ENCODE data around the gene RAB40C.
A peak's percentile ranks its signal among the peaks of the same experiment; 100 is the strongest.

Gene RAB40C

DNA sequence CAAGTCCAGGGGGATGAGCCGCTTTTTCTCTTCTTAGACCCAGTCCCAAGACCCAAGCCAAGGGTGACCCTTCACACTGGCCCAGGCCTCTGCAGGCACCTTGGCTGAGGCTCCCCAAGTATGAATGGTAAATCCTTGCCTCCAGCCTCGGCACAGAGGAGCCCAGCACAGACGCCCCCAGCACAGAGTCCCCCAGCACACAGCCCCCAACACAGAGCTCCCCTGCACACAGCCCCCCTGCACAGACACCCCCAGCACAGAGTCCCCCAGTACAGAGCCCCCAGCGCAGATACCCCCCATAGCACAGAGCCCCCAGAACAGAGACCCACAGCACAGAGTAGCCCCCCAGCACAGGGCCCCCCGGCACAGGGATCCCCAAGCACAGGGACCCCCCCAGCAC lies 50.7 kb downstream of the RAB40C start:
- TF ChIP-seq, protein P1, sequence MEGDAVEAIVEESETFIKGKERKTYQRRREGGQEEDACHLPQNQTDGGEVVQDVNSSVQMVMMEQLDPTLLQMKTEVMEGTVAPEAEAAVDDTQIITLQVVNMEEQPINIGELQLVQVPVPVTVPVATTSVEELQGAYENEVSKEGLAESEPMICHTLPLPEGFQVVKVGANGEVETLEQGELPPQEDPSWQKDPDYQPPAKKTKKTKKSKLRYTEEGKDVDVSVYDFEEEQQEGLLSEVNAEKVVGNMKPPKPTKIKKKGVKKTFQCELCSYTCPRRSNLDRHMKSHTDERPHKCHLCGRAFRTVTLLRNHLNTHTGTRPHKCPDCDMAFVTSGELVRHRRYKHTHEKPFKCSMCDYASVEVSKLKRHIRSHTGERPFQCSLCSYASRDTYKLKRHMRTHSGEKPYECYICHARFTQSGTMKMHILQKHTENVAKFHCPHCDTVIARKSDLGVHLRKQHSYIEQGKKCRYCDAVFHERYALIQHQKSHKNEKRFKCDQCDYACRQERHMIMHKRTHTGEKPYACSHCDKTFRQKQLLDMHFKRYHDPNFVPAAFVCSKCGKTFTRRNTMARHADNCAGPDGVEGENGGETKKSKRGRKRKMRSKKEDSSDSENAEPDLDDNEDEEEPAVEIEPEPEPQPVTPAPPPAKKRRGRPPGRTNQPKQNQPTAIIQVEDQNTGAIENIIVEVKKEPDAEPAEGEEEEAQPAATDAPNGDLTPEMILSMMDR (IDR thresholded peaks at IDR 0.05; ENCODE audit: low read depth, low read length) = no peak
- peak overlapping the region in 1 of 2 donors; percentile 84 for H3K4me3 ChIP-seq (replicated peaks in 1 of 2; ENCODE audit: low read depth in 2 of 2, low read length in 2 of 2)
- no peak for DNase-seq (ENCODE audit: low read depth in 2 of 2)

DNA sequence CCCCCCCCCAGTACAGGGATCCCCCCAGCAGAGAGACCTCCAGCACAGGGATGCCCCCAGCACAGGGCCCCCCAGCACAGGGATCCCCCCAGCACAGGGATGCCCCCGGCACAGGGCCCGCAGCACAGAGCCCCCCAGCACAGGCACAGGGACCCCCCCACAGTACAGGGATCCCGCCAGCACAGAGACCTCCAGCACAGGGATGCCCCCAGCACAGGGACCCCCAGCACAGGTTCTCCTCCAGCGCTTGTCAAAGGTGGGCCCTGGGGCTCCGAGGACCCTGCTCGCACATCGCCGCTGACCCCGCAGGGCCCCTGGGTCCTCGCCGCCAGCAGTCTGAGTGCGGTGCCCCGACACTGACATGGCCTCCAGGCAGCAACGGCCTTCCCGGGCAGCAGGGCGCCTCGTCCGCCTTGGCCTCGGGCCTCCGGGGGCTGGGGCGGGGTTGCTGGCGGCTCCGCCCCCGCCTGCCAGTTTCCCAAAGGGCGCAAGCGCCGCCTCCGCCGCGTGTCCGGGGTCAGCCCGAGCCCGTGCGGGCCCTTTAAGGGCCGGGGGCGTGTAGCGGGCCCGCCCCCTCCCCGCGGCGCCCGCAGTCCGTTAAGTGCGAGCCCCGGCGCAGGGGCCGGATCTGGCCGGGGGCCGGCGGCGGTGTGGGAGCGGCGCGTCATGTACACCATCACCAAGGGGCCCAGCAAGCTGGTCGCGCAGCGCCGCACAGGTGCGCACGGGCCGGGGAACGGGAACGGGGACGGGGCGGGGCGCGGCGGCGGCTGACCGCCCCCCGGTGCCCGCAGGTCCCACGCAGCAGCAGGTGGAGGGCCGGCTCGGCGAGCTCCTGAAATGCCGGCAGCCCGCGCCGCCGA lies 51.7 kb downstream of the RAB40C start, which contains the start of gene MCRIP2:
TSS of gene MCRIP2 (plus strand) at position 503 of the 863 bp plus-strand sequence. CDS start at position 667, 164 bp downstream.
- peak; percentile 61 to 85 for DNase-seq (ENCODE audit: low read depth in 2 of 2)
- TF ChIP-seq, protein P1 (IDR thresholded peaks at IDR 0.05; ENCODE audit: low read depth, low read length) = no peak
- H3K4me3 ChIP-seq (replicated peaks in 1 of 2; ENCODE audit: low read depth in 2 of 2, low read length in 2 of 2) = peak within 1 kb of the TSS; percentile 63 to 84

DNA sequence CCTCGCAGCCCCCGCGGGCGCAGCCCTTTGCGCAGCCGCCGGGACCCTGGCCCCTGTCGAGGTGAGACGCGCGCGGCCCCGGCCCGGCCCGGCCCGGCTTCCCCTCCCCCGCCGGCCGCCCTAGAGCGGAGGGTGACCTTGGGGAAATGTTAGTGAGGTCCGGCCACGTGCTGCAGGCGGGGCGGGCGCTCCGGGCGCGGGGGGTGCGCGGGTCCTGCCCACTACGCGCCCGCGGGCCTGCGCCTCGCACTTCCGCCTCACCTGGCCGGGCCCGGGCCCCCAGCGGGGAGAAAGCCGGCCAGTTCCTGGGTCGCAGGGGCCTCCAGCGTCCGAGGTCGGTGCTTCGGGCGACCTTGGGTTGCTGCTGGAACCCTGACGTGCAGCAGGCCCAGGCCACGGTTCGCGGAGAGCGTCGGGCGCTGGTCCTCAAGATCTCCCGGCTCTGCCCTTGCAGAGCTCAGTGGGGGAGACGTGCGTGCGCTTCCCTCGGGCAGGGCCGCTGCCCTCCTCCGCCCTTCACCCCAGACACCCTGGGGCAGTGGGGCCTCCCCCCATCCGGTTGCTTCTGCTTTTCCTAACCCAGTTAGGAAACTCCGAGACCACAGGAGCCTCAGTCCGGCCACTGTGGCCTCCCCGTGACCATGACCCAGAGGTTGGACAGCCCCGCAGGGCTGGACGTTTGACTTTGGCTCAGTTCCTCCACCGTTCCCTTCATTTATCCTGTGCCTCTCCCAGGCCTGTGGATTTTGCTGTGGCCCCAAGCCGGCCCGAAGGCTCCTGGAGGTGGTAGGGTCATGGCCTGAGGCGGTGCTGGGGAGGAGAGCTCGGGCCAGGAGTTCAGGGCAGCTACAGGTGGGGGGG lies 52.6 kb downstream of the RAB40C start:
- H3K4me3 ChIP-seq (replicated peaks in 1 of 2; ENCODE audit: low read depth in 2 of 2, low read length in 2 of 2) = peak overlapping the region; percentile 55 to 63
- TF ChIP-seq, protein P1 (IDR thresholded peaks at IDR 0.05; ENCODE audit: low read depth, low read length) = no peak
- peak in 1 of 2 donors; percentile 31 for DNase-seq (ENCODE audit: low read depth in 2 of 2)

DNA sequence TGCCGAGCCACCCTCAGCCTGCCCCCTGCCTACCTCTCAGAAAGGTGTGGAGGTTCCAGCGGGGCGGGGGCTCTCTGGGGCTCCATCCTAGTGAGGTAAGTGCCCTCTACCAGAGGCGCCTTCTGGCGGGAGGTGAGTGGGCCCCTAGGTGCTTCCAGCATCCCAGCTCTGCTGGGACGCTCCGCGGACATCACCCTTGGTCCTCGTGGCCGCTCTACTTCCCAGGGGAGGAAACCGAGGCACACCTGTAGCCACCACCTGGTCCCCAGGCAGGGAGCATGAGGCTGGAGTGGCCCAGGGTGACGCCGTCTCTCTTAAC lies 53.1 kb downstream of the RAB40C start:
- TF ChIP-seq, protein P1 (IDR thresholded peaks at IDR 0.05; ENCODE audit: low read depth, low read length) = no peak
- no peak for DNase-seq (ENCODE audit: low read depth in 2 of 2)
- H3K4me3 ChIP-seq (replicated peaks in 1 of 2; ENCODE audit: low read depth in 2 of 2, low read length in 2 of 2) = peak overlapping the region; percentile 55 to 63

DNA sequence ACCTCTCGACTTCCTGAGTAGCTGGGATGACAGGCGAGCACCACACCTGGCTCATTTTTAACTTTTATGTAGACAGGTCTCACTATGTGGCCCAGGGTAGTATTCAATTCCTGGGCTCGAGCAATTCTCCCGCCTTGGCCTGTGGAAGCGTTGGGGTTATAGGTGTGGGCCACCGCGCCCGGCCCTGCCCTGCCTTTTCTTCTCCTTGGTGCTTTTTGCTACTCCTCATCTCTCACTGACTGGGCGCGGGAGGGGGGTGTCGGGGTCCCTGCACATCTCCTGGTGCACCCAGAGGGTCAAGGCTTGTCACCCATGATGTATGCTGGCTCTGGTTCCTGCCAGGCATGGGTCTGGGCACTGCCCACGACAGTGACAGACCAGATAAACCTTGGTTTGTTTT lies 54.7 kb downstream of the RAB40C start:
- H3K4me3 ChIP-seq (replicated peaks in 1 of 2; ENCODE audit: low read depth in 2 of 2, low read length in 2 of 2) = no peak overlapping the region
- no peak for DNase-seq (ENCODE audit: low read depth in 2 of 2)
- TF ChIP-seq, protein P1 (IDR thresholded peaks at IDR 0.05; ENCODE audit: low read depth, low read length) = no peak

DNA sequence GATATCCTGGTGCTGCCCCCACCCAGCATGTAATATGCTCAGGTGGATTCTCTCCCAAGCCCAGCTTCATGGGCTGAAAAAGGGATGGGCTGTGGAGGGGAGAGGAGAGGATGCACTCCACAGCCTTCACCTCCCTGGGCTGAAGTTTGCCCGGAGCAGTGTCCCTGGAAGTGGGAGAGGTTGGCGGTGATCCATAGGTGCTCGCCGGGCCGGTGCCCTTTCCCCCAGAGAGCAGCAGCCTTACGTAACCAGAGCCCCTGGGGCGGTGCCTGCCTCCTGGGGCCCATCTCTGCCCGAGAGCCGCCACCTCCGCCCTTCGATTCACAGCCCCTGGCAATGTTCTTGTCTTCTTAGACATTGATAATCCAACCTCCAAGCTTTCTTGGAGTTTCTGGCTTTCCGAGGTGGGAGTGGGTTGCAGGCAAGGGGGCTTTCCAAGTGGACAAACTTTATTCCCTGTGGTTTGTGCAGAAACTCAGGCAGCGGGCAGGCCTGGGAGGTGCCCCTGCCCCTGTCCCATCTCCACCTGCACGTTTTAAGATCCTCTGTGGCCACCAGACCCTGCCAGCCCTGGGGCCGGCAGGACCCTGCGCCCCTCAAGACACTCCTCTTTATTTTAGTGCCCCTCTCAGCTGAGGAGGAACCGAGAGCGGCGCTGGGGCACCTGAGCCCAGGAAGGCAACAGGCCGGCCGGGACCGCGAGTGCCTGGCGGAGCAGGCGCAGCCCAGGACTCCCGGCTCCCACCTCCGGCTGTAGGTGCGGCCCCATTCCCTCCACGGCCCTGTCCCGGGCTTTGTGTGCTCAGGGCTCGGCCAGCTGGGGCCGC lies 56.2 kb downstream of the RAB40C start:
- TF ChIP-seq, protein P1 (IDR thresholded peaks at IDR 0.05; ENCODE audit: low read depth, low read length) = no peak
- DNase-seq (ENCODE audit: low read depth in 2 of 2) = no peak
- no peak overlapping the region for H3K4me3 ChIP-seq (replicated peaks in 1 of 2; ENCODE audit: low read depth in 2 of 2, low read length in 2 of 2)

All from cardiac fibroblast (primary cell).